ENCODE data around the gene MCRIP2.

GRCh38 chr16:645852-646678 is 4.4 kb downstream of the MCRIP2 start:
- TF ChIP-seq, protein P1, sequence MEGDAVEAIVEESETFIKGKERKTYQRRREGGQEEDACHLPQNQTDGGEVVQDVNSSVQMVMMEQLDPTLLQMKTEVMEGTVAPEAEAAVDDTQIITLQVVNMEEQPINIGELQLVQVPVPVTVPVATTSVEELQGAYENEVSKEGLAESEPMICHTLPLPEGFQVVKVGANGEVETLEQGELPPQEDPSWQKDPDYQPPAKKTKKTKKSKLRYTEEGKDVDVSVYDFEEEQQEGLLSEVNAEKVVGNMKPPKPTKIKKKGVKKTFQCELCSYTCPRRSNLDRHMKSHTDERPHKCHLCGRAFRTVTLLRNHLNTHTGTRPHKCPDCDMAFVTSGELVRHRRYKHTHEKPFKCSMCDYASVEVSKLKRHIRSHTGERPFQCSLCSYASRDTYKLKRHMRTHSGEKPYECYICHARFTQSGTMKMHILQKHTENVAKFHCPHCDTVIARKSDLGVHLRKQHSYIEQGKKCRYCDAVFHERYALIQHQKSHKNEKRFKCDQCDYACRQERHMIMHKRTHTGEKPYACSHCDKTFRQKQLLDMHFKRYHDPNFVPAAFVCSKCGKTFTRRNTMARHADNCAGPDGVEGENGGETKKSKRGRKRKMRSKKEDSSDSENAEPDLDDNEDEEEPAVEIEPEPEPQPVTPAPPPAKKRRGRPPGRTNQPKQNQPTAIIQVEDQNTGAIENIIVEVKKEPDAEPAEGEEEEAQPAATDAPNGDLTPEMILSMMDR (IDR thresholded peaks at IDR 0.05): no peak
- no peak for TF ChIP-seq POLR2A (IDR thresholded peaks at IDR 0.05)

Data from esophagus squamous epithelium (tissue), 4 donors.